Mesothelial cell of epicardium (in vitro differentiated cells): Measurements from ENCODE around the gene FAR1. TPM values are rescaled to one million over a fixed set of nuclear protein-coding genes. Genes with fewer than 3 reads are reported as not detected.

ENCODE experiments used
- DNase-seq, 2 experiments: peaks; one replicate each; pipeline ENCODE4 v3.0.0; 2021; ENCODE audit warnings: low spot score in 2 of 2; ENCODE audit not compliant: unreplicated experiment in 2 of 2
- H3K27ac Mint-ChIP-seq: 2 replicates; pipeline ENCODE4 v1.8.0; 2021; ENCODE audit warnings: mixed read lengths
- H3K27me3 Mint-ChIP-seq: 2 replicates; pipeline ENCODE4 v1.8.0; 2021; ENCODE audit warnings: low read depth, mixed read lengths
- H3K36me3 Mint-ChIP-seq: 2 replicates; pipeline ENCODE4 v1.8.0; 2021; ENCODE audit warnings: mixed read lengths
- H3K4me1 Mint-ChIP-seq: 2 replicates; pipeline ENCODE4 v1.8.0; 2021; ENCODE audit warnings: mixed read lengths
- H3K4me3 Mint-ChIP-seq: 2 replicates; pipeline ENCODE4 v1.8.0; 2021; ENCODE audit warnings: mild to moderate bottlenecking, moderate library complexity, mixed read lengths
- H3K9me3 Mint-ChIP-seq: 2 replicates; pipeline ENCODE4 v1.8.0; 2021; ENCODE audit warnings: mixed read lengths
- CTCF ChIP-seq: fragments of 200-600 bp; sonication (generic); IDR thresholded peaks from one replicate; pipeline ENCODE4 v1.5.0; 2021; ENCODE audit warnings: antibody characterized with exemption; ENCODE audit not compliant: unreplicated experiment
- total RNA-seq: library from RNA; stranded (reverse); gene quantifications from 3 replicates; pipeline ENCODE4 v1.2.1, GENCODE V29; 2021

FAR1 gene
- total RNA-seq, 1 donor from 2014 or later: 67.0 TPM

GRCh38 chr11:13674799-13675509 lies 6.5 kb downstream of the FAR1 start:
- Mint-ChIP-seq H3K4me3 (no peak overlapping the region), H3K36me3 (no peaks in the 10 kb centered on the region), H3K4me1 (peaks cover 28% of the 10 kb centered on the region), H3K9me3 (no peaks in the 10 kb centered on the region), H3K27ac (no peak overlapping the region), H3K27me3 (no peaks in the 10 kb centered on the region)
- TF ChIP-seq CTCF: no peak
- DNase-seq: no peak

GRCh38 chr11:13676576-13676975 lies 8.1 kb downstream of the FAR1 start:
- no peak for DNase-seq
- no peak overlapping the region for H3K4me3 Mint-ChIP-seq
- H3K27me3 Mint-ChIP-seq: no peaks in the 10 kb centered on the region
- H3K27ac Mint-ChIP-seq: no peak overlapping the region
- TF ChIP-seq CTCF: no peak
- no peaks in the 10 kb centered on the region for H3K9me3 Mint-ChIP-seq
- H3K4me1 Mint-ChIP-seq: peaks cover 20% of the 10 kb centered on the region
- H3K36me3 Mint-ChIP-seq: no peaks in the 10 kb centered on the region

GRCh38 chr11:13679768-13680167 lies 11.3 kb downstream of the FAR1 start:
- DNase-seq: no peak
- Mint-ChIP-seq H3K27me3 (no peaks in the 10 kb centered on the region), H3K36me3 (no peaks in the 10 kb centered on the region), H3K27ac (no peak overlapping the region), H3K4me1 (peaks cover 15% of the 10 kb centered on the region), H3K4me3 (no peak overlapping the region), H3K9me3 (no peaks in the 10 kb centered on the region)
- TF ChIP-seq CTCF: no peak

GRCh38 chr11:13680501-13681264 lies 12.2 kb downstream of the FAR1 start:
- TF ChIP-seq CTCF: no peak
- H3K36me3 Mint-ChIP-seq: no peaks in the 10 kb centered on the region
- H3K27me3 Mint-ChIP-seq: no peaks in the 10 kb centered on the region
- H3K4me1 Mint-ChIP-seq: peaks cover 13% of the 10 kb centered on the region
- H3K27ac Mint-ChIP-seq: no peak overlapping the region
- no peak for DNase-seq
- H3K9me3 Mint-ChIP-seq: no peaks in the 10 kb centered on the region
- no peak overlapping the region for H3K4me3 Mint-ChIP-seq

GRCh38 chr11:13681446-13681845 lies 13.0 kb downstream of the FAR1 start:
- no peak overlapping the region for H3K4me3 Mint-ChIP-seq
- DNase-seq: no peak
- no peaks in the 10 kb centered on the region for H3K9me3 Mint-ChIP-seq
- H3K27me3 Mint-ChIP-seq: no peaks in the 10 kb centered on the region
- H3K36me3 Mint-ChIP-seq: no peaks in the 10 kb centered on the region
- no peak for TF ChIP-seq CTCF
- no peak overlapping the region for H3K27ac Mint-ChIP-seq
- H3K4me1 Mint-ChIP-seq: peaks cover 7% of the 10 kb centered on the region
